IgD-negative memory B cell (primary cell): ENCODE data around the gene PRSS22. TPM values are rescaled to one million over a fixed set of nuclear protein-coding genes. Genes with fewer than 3 reads are reported as not detected.
A peak's percentile ranks its signal among the peaks of the same experiment; 100 is the strongest.

Experiments
- H3K27ac Mint-ChIP-seq, 3 donors: one replicate each; pipeline ENCODE4 v1.8.0; 2020 to 2022; ENCODE audit warnings: mild to moderate bottlenecking in 3 of 3, mixed read lengths in 3 of 3, moderate library complexity in 1 of 3
- H3K27me3 Mint-ChIP-seq: one replicate; pipeline ENCODE4 v1.8.0; 2021; ENCODE audit warnings: mixed read lengths
- H3K36me3 Mint-ChIP-seq: one replicate; pipeline ENCODE4 v1.8.0; 2020; ENCODE audit warnings: mild to moderate bottlenecking, mixed read lengths
- H3K4me1 Mint-ChIP-seq, 3 donors: one replicate each; pipeline ENCODE4 v1.8.0; 2020 to 2022; ENCODE audit warnings: mixed read lengths in 3 of 3, mild to moderate bottlenecking in 1 of 3
- H3K4me3 Mint-ChIP-seq, 4 donors: one replicate each; pipeline ENCODE4 v1.8.0; 2020 to 2022; ENCODE audit warnings: mild to moderate bottlenecking in 4 of 4, mixed read lengths in 4 of 4, moderate library complexity in 3 of 4
- H3K9me3 Mint-ChIP-seq, 3 donors: one replicate each; pipeline ENCODE4 v1.8.0; 2020 to 2021; ENCODE audit warnings: mixed read lengths in 3 of 3, mild to moderate bottlenecking in 1 of 3
- polyA plus RNA-seq: library from polyadenylated mRNA; unstranded; fragments of 300-500 nt; fragmentation: Illumina TruSeq; gene quantifications from one replicate; pipeline ENCODE4 v1.2.3, GENCODE V29; 2021

Gene PRSS22
- polyA plus RNA-seq, 1 donor from 2014 or later: not detected

DNA sequence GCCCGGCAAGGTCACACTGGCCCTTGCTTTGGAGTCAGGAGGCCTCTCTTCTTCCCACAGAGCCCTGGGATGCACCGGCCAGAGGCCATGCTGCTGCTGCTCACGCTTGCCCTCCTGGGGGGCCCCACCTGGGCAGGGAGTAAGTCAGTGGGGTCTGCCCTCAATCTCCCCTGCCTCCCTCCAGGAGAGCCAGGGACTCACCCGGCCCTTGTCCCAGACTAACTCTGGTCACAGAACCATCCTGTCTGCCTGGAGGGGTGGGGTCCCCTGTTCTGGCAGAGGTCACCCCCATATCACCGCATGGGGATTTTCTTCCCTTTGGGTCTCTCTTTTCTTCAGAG is 27.6 kb downstream of the PRSS22 start:
- no peak overlapping the region for H3K27ac Mint-ChIP-seq
- no peaks in the 10 kb centered on the region for H3K36me3 Mint-ChIP-seq
- no peaks in the 10 kb centered on the region for H3K9me3 Mint-ChIP-seq
- H3K27me3 Mint-ChIP-seq: peaks cover 17% of the 10 kb centered on the region
- H3K4me3 Mint-ChIP-seq: no peak overlapping the region
- no peaks in the 10 kb centered on the region for H3K4me1 Mint-ChIP-seq

- Mint-ChIP-seq H3K9me3 (no peaks in the 10 kb centered on the region), H3K27me3 (peaks cover 16% of the 10 kb centered on the region), H3K4me1 (no peaks in the 10 kb centered on the region), H3K4me3 (peak within 1 kb of the TSS in 1 of 4 donors; percentile 20), H3K36me3 (no peaks in the 10 kb centered on the region), H3K27ac (no peak within 1 kb of the TSS)
Measured at GRCh38 chr16:2829501-2830354, 28.2 kb downstream of the PRSS22 start, which contains the start of gene ZG16B. Gene ZG16B (plus strand): TSS chr16:2830303. CDS start chr16:2830442, 139 bp downstream.

GRCh38 chr16:2828876-2829430 is 29.0 kb downstream of the PRSS22 start:
- Mint-ChIP-seq H3K27ac (no peak overlapping the region), H3K9me3 (no peaks in the 10 kb centered on the region), H3K4me1 (no peaks in the 10 kb centered on the region), H3K4me3 (no peak overlapping the region), H3K27me3 (peaks cover 16% of the 10 kb centered on the region), H3K36me3 (no peaks in the 10 kb centered on the region)

DNA sequence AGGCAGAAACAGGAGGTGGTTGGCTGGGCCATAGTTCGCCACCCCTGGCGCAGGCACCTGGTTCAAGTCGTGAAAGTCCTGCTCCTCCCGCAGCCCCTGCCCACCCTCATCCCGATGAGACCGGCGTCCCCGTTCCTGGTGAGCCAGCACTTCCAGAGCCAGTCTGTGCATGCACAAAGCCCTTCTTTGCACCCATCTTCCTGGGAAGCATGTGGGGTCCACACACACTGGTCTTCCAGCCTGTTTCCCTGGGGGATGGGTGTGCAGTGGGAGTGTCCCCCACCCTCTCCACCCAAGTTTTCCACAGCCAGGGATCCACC is 29.5 kb downstream of the PRSS22 start:
- H3K27ac Mint-ChIP-seq: no peak overlapping the region
- H3K27me3 Mint-ChIP-seq: peaks cover 16% of the 10 kb centered on the region
- H3K36me3 Mint-ChIP-seq: no peaks in the 10 kb centered on the region

DNA sequence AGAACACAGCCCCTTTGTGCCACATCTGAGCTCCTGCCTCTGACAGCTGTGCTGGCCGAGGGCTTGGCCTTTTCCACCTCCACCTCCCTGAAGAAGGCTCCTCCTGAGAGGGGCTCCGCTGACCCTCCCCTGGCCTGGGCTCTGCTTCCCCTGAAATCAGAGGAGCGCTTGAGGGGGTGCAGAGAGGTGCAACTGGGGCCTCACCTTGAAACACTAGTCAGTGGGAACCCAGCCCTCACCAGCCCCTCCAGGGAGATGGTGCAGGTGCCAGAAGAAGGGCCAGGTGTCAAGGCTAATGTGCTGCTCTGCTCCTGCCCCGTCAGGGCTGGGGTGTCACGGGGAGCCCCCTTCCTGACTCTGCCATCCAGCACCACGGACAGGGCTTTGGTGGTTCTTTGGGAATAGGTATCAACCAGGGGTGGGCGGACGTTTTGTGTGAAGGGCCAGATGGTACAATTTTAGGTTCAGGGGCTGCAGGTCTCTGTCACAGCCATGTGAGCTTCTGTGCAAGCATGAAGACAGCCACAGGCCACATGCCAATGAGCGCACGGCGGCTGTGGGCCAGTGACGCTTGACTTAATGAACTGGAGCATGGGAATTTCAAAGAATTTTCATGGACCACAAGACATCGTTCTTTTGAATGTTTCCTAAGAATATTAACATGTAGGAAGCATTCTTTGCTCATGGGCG is 30.0 kb downstream of the PRSS22 start:
- Mint-ChIP-seq H3K4me3 (no peak overlapping the region), H3K27ac (no peak overlapping the region), H3K9me3 (no peaks in the 10 kb centered on the region)

More for the DNA sequence above, 29.5 kb downstream of the PRSS22 start:
- no peak overlapping the region for H3K4me3 Mint-ChIP-seq
- H3K9me3 Mint-ChIP-seq: no peaks in the 10 kb centered on the region
- no peaks in the 10 kb centered on the region for H3K4me1 Mint-ChIP-seq

GRCh38 chr16:2827374-2827791 is 30.6 kb downstream of the PRSS22 start:
- no peaks in the 10 kb centered on the region for H3K36me3 Mint-ChIP-seq
- no peaks in the 10 kb centered on the region for H3K9me3 Mint-ChIP-seq
- peaks cover 14% of the 10 kb centered on the region for H3K27me3 Mint-ChIP-seq

More for the DNA sequence above, 30.0 kb downstream of the PRSS22 start:
- no peaks in the 10 kb centered on the region for H3K4me1 Mint-ChIP-seq
- H3K36me3 Mint-ChIP-seq: no peaks in the 10 kb centered on the region
- H3K27me3 Mint-ChIP-seq: peaks cover 16% of the 10 kb centered on the region

DNA sequence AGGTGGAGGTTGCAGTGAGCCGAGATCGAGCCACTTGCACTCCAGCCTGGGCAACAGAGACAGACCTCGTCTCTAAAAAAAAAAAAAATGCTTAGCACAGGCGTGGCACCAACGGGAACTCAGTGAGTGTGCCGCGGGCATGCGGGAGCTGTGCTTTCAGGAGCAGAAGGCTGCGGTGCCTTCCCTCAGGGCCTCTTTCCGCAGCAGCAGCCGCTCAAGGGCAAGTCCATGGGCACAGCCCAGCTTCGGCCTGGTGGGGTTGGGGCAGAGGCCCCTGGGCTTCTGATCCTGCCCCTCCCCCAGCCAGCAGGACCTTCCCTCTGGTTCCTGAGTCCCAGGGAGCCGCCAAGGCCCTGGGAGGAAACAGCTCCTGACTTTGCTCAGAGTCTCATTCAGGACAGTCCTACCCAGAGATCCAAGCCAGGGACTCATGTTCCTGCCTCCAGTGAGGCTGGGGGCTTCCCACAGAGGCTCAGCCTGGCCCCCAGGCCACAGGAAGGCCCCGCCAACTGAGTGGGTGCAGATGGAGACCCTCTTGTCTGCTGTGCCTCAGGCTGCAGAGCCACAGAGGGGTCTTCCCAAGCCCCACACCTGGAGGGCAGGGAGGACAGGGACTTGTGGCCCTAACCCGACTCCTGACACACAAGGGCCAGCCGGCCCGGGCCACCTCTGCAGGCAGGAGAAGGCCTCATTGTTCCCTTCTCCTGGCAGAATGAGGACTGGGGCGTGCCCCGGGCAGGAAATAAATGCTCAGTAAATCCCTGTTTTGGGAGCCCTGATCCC is 31.2 kb downstream of the PRSS22 start:
- H3K4me1 Mint-ChIP-seq: peaks cover 0 to 3% (median 0%) of the 10 kb centered on the region in 3 donors
- no peak overlapping the region for H3K4me3 Mint-ChIP-seq
- H3K27me3 Mint-ChIP-seq: peaks cover 14% of the 10 kb centered on the region
- no peak overlapping the region for H3K27ac Mint-ChIP-seq
- no peaks in the 10 kb centered on the region for H3K36me3 Mint-ChIP-seq
- H3K9me3 Mint-ChIP-seq: no peaks in the 10 kb centered on the region

More at GRCh38 chr16:2827374-2827791, 30.6 kb downstream of the PRSS22 start:
- H3K27ac Mint-ChIP-seq: no peak overlapping the region
- H3K4me3 Mint-ChIP-seq: no peak overlapping the region
- peaks cover 0 to 3% (median 0%) of the 10 kb centered on the region in 3 donors for H3K4me1 Mint-ChIP-seq

- H3K27me3 Mint-ChIP-seq: peaks cover 6% of the 10 kb centered on the region
- H3K36me3 Mint-ChIP-seq: no peaks in the 10 kb centered on the region
- H3K4me1 Mint-ChIP-seq: peaks cover 0 to 3% (median 0%) of the 10 kb centered on the region in 3 donors
- H3K4me3 Mint-ChIP-seq: no peak overlapping the region
- no peak overlapping the region for H3K27ac Mint-ChIP-seq
- H3K9me3 Mint-ChIP-seq: no peaks in the 10 kb centered on the region
Measured at GRCh38 chr16:2825906-2826305, 32.1 kb downstream of the PRSS22 start.

GRCh38 chr16:2825049-2825742 is 32.8 kb downstream of the PRSS22 start:
- Mint-ChIP-seq H3K27ac (no peak overlapping the region), H3K27me3 (peaks cover 3% of the 10 kb centered on the region), H3K9me3 (no peaks in the 10 kb centered on the region), H3K4me1 (peaks cover 0 to 3% (median 0%) of the 10 kb centered on the region in 3 donors), H3K4me3 (no peak overlapping the region), H3K36me3 (no peaks in the 10 kb centered on the region)

GRCh38 chr16:2824626-2825025 is 33.3 kb downstream of the PRSS22 start:
- Mint-ChIP-seq H3K36me3 (no peaks in the 10 kb centered on the region), H3K27me3 (peaks cover 3% of the 10 kb centered on the region), H3K9me3 (no peaks in the 10 kb centered on the region), H3K4me1 (peaks cover 0 to 3% (median 0%) of the 10 kb centered on the region in 3 donors), H3K4me3 (no peak overlapping the region), H3K27ac (no peak overlapping the region)

DNA sequence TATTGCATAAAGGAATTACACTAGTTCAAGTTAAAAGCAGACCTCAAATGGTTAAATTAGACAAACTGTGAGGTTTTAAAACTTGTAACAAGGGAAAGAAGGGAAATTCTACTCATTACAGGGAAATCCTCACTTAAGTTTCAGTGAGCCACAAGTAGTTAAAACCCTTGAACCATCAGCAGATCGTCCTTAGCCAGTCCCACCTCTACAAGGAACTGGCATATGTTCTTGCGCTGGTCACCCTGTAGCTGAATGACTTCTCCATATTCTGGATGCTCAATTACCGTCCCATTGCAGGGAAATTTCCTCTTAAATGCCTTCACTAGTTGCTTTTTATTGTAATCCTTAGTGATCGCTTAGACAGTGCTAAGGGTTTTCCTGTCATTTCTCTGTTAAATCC is 35.5 kb downstream of the PRSS22 start:
- Mint-ChIP-seq H3K36me3 (peaks cover 2% of the 10 kb centered on the region), H3K4me3 (no peak overlapping the region), H3K9me3 (peaks cover 0 to 1% (median 0%) of the 10 kb centered on the region in 3 donors), H3K27ac (no peak overlapping the region), H3K4me1 (peaks cover 0 to 3% (median 0%) of the 10 kb centered on the region in 3 donors), H3K27me3 (peaks cover 2% of the 10 kb centered on the region)

DNA sequence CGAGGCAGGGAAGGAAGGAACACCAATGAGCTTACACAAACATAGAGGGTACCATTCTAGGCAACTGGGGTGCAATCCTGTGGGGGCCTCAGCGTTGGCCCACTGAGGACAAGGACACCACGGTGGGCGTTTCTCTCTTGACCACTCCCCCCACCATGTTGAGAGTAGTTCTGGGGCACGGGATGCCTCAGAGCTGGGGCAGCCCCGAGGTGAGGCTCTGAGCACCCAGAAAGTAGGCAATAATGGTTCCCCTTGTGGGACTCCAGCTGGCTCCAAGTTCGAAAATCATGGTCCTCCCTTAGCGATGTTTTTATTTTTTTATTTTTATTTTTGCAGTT is 35.8 kb downstream of the PRSS22 start:
- no peak overlapping the region for H3K27ac Mint-ChIP-seq
- peaks cover 2% of the 10 kb centered on the region for H3K36me3 Mint-ChIP-seq
- H3K4me1 Mint-ChIP-seq: peaks cover 0 to 3% (median 0%) of the 10 kb centered on the region in 3 donors

DNA sequence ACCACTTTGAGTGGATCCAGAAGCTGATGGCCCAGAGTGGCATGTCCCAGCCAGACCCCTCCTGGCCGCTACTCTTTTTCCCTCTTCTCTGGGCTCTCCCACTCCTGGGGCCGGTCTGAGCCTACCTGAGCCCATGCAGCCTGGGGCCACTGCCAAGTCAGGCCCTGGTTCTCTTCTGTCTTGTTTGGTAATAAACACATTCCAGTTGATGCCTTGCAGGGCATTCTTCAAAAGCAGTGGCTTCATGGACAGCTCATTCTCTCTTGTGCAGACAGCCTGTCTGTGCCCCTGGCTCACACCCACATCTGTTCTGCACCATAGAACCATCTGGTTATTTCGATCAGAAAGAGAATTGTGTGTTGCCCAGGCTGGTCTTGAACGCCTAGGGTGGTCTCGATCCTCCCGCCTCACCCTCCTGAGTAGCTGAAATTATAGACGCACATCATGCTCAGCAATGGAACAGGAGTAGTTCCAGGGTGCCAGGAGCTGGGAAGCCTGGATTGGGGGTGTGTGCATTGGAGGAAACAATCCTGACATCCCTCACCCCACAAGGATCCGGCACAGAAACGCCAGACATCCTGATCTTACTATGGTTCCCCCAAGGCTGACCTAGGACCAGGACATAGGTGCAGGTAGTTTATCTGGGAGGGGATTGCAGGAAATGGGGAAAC is 36.3 kb downstream of the PRSS22 start:
- Mint-ChIP-seq H3K9me3 (peaks cover 0 to 1% (median 0%) of the 10 kb centered on the region in 3 donors), H3K36me3 (peaks cover 2% of the 10 kb centered on the region), H3K27ac (no peak overlapping the region), H3K4me3 (no peak overlapping the region), H3K27me3 (peaks cover 2% of the 10 kb centered on the region), H3K4me1 (peaks cover 0 to 3% (median 0%) of the 10 kb centered on the region in 3 donors)

More for the DNA sequence above, 35.8 kb downstream of the PRSS22 start:
- Mint-ChIP-seq H3K9me3 (peaks cover 0 to 1% (median 0%) of the 10 kb centered on the region in 3 donors), H3K4me3 (no peak overlapping the region), H3K27me3 (peaks cover 2% of the 10 kb centered on the region)
